Astrocyte of the cerebellum (primary cell): ENCODE measurements around the gene KAT8.
"Not testable (repeated sequence)": the region's sequence is repeated elsewhere in the genome, so short reads cannot be mapped to it uniquely, and the experiment has no call there.

Source experiments
- DNase-seq: peaks from one replicate; pipeline ENCODE4 v3.0.0-alpha.2; 2011; ENCODE audit warnings: low read depth
- H3K4me3 ChIP-seq: 2 replicates; pipeline ENCODE4 v1.5.1; 2011; ENCODE audit warnings: mild to moderate bottlenecking, low read depth, low read length, moderate library complexity
- CTCF ChIP-seq: IDR thresholded peaks from 2 replicates; pipeline ENCODE4 v1.5.1; 2012; ENCODE audit warnings: low read length, low read depth, moderate library complexity, mild to moderate bottlenecking; ENCODE audit errors: missing control alignments
- in situ Hi-C: cut with HindIII; loops from 2 replicates; pipeline ENCODE4 v1.10.0; 2017; ENCODE audit warnings: low sequenced_read_pairs

The KAT8 gene

GRCh38 chr16:31148896-31149295 is 31.4 kb downstream of the KAT8 start:
- in situ Hi-C loops = no loop called here
- DNase-seq = no peak
- no peak for TF ChIP-seq CTCF
- H3K4me3 ChIP-seq = no peak overlapping the region

GRCh38 chr16:31149332-31149731 is 31.9 kb downstream of the KAT8 start:
- no peak overlapping the region for H3K4me3 ChIP-seq
- no peak for TF ChIP-seq CTCF
- in situ Hi-C loops = no loop called here

GRCh38 chr16:31149894-31150890 is 32.7 kb downstream of the KAT8 start, which contains the start of gene PRSS36:
TSS of gene PRSS36 (minus strand) at chr16:31150066. CDS start at chr16:31150035, 31 bp downstream.
- no peak for DNase-seq
- no peak for TF ChIP-seq CTCF
- no peak within 1 kb of the TSS for H3K4me3 ChIP-seq
- in situ Hi-C loops = no loop called here

More at GRCh38 chr16:31149332-31149731, 31.9 kb downstream of the KAT8 start:
- no peak for DNase-seq

- DNase-seq, H3K4me3 ChIP-seq, in situ Hi-C loops: not testable (repeated sequence)
These were observed 33.5 kb downstream of the KAT8 start for GRCh38 chr16:31150976-31151375.

GRCh38 chr16:31157136-31157535 is 39.7 kb downstream of the KAT8 start:
- TF ChIP-seq CTCF = no peak
- H3K4me3 ChIP-seq = no peak overlapping the region
- no peak for DNase-seq
- in situ Hi-C loops = no loop called here

GRCh38 chr16:31167315-31167714 is 49.9 kb downstream of the KAT8 start:
- H3K4me3 ChIP-seq = no peak overlapping the region
- no peak for DNase-seq
- in situ Hi-C loops = no loop called here
- TF ChIP-seq CTCF = no peak

- no peak for TF ChIP-seq CTCF
- H3K4me3 ChIP-seq = no peak overlapping the region
- DNase-seq = no peak
- in situ Hi-C loops = no loop called here
These were observed 51.4 kb downstream of the KAT8 start for GRCh38 chr16:31168848-31169247.

- H3K4me3 ChIP-seq, in situ Hi-C loops, DNase-seq: not testable (repeated sequence)
These were observed 52.6 kb downstream of the KAT8 start for GRCh38 chr16:31170048-31170447.
